GM19023 (cell line): ENCODE data around the gene FETUB.
"Not testable (repeated sequence)": the region's sequence is repeated elsewhere in the genome, so short reads cannot be mapped to it uniquely, and the experiment has no call there.

Source experiments
- ATAC-seq: cut with Tn5 transposase; IDR thresholded peaks from one replicate; pipeline ENCODE4 v1.9.1; 2021; ENCODE audit warnings: mild to moderate bottlenecking, moderate library complexity; ENCODE audit not compliant: unreplicated experiment

FETUB gene

DNA sequence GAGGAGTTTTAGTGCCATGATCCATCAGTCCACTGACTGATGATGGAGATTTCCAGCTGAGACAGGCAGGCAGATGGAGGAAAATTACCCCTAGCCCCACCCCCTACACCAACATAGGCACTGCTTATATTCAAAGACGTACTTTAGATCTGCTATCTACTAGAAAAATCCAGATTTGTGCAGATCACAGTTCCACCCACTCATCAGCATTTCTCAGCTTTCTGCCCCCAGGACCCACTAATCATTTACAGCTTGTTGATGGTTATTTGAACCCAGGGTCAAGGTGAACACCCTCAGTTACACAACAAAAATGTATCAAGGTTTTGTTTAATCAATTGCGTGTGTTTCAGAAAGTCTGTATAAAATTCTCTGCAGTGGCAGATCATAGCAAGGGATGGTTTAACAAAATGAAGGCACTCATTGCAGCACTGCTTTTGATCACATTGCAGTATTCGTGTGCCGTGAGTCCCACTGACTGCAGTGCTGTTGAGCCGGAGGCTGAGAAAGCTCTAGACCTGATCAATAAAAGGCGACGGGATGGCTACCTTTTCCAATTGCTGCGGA is 25.5 kb downstream of the FETUB start, which contains the start of gene HRG:
Gene HRG (plus strand): TSS at position 390 of the 564 bp plus-strand sequence. CDS start 18 bp downstream, at position 408.
- no peak for ATAC-seq

- ATAC-seq = no peak
Measured at GRCh38 chr3:186668426-186668825, 28.2 kb downstream of the FETUB start.

GRCh38 chr3:186669378-186670084 is 29.3 kb downstream of the FETUB start:
- no peak for ATAC-seq

GRCh38 chr3:186670155-186670554 is 30.0 kb downstream of the FETUB start:
- ATAC-seq = no peak

DNA sequence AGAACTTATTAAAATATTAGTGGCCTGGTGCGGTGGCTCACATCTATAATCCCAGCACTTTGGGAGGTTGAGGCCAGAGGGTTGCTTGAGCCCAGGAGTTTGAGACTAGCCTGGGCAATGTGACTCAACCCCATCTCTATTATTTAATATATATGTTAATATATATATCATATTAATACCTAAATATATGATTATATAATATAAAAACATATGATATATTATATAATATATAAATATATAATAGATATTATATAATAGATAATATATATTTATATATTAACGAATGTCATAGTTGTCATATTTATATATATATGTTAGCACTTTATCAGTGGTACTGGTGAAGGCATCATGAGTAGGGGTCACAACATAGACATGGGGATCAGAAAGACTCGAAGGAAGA is 30.9 kb downstream of the FETUB start:
- ATAC-seq = no peak

DNA sequence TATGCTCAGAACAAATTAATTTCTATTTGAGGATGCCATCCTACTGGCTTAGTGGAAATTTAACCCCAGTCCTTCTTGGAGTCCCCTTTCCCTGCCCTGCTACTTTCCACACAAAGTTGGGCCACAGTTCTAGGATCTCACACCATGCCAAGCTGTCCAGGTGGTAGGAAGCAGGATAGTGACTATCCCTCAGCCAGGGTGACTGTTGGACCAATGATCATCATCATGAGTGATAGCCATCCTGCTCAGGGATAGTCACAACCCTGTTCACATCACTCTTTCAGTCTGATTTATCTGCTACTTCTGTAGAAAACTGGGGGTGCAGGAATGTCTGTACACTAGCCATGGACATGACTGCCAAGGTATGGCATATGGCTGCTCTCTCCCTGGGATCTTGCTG is 38.4 kb downstream of the FETUB start:
- ATAC-seq = no peak

DNA sequence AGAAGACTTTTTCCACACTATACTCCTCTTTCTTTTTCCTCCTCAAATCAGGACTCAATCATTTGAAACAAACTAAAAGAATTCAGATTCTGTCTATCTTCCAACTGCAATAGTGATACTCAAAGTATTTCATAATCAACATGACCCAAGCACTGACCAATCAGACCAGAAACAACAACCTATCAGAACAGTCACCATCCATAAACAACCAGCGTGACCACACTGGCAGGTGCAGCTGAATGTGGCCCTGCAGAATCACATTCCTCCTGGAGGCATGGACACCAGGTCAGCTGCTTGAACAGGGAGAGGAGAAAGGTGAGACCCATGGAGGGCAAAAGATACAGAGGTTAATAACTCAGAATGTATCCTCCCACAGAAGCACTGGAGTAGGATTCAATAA is 39.0 kb downstream of the FETUB start:
- ATAC-seq = no peak

DNA sequence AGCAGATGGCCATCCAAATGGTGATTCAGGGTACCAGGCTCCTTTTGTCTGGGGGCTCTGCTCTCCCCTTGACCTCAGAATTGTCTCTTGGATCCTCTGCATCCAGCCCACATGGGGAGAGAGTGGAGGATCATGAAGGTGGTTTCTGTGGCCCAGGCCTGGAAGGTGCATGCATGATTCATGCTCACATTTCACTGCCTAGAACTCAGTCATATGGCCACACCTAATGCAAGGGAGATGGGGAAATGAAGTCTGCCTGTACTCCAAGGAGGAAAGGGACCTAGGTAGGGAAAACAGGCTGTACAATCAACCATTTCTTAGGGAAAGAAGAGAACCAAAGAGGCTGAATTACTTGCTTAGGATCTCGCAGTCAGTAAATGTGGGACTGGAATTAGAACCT is 40.7 kb downstream of the FETUB start:
- no peak for ATAC-seq

GRCh38 chr3:186682812-186683211 is 42.6 kb downstream of the FETUB start:
- no peak for ATAC-seq

DNA sequence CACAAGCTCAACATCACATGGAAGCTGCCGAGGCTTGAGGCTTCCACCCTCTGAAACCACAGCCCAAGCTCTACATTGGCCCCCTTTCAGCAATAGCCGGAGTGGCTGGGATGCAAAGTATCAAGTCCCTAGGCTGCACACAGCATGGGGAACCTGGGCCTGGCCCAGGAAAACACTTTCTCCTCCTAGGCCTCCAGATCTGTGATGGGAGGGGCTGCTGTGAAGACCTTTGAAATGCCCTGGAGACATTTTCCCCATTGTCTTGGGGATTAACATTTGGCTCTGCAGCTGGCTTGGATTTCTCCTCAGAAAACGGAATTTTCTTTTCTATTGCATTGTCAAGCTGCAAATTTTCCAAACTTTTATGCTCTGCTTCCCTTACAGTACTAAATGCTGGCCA is 43.8 kb downstream of the FETUB start:
- ATAC-seq = no peak

GRCh38 chr3:186686475-186686874 is 46.3 kb downstream of the FETUB start:
- ATAC-seq = not testable (repeated sequence)

DNA sequence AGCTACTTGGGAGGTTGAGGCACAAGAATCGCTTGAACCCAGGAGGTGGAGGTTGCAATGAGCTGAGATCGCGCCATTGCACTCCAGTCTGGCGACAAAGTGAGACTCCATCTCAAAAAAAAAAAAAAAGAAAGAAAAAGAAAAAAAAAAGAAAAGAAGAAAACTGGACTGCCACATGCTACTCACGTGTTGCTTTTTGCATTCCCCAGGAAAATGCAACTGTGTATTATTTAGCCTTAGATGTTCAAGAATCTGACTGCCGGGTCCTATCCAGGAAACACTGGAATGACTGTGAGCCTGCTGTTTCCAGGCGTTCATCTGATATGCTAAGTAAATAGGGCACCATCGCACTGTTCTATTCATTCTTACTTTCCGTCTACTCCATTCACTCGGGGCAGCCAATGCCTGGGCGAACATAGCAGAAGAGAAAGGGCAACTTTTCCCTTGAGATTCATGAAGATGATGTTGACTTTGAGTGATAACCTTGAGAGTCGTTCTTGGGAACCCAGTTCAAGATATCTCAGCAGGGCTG is 47.0 kb downstream of the FETUB start:
- ATAC-seq = no peak

- not testable (repeated sequence) for ATAC-seq
Measured at GRCh38 chr3:186690304-186690703, 50.1 kb downstream of the FETUB start.

GRCh38 chr3:186691676-186692075 is 51.5 kb downstream of the FETUB start:
- no peak for ATAC-seq

DNA sequence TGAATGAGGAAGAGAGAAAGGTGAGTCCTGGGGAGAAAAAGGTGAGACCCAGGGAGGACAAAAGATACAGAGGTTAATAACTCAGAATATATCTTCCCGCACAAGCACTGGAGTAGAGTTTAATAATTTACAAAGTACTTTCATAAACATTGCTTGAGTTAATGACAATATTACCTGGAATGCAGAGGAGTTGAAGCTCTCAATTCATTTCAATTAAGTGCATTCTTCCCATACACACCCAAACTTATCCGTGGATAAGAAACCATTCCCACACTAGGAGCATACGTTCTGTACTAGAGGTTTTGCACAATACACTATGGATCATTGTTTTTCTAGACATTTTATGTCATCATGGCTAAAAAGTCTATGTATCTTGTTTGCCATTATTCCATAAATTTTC is 53.6 kb downstream of the FETUB start:
- no peak for ATAC-seq

DNA sequence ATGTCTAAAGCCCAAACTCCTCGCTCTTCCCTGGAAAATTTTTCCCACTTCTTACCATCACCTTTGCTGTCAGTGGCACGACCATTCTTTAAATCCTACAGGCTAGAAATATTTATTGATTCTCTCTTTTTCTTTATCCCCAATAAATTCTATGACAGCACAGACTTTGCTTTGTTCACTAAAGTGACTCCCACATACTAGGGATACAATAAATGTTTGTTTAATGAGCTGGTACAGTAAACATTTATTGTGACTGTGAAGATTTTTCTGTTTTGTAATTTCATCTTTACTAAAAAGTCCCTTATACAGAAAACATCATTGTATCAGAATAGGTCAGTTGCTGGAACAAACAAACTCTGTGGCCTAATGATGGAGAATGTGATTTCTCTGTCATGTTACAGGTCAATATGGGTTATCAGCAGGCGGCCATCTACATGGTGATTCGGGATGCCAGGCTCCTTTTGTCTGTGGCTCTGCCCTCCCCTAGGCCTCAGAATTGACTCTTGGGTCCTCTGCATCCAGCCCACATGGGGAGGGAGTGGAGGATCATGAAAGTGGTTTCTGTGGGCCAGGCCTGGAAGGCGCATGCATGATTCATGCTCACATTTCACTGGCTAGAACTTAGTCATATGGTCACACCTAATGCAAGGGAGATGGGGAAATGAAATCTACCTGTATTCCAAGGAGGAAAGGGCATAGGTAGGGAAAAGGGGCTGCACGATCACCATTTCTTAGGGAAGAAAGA is 54.3 kb downstream of the FETUB start:
- no peak for ATAC-seq

DNA sequence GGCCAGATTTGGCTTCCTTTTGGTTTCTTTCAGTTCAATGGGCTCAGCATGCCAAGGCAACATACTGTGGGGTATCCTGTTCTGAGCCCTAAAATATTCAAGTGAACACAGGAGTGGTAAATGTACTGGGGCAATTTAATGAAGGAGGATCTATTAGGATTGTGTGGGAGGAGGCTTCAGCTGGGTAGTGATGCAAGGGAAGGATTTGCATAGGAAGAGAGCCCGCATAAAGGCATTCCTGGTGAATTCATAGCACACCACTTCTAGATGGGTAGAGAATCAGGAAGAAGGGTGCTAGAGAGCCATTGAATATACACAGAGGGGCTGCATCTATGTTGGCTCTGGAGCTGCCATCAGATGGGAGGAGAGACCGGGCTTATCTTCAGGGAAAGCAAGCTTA is 56.3 kb downstream of the FETUB start:
- ATAC-seq = no peak

- no peak for ATAC-seq
Measured at GRCh38 chr3:186697510-186697909, 57.3 kb downstream of the FETUB start.

GRCh38 chr3:186700267-186700666 is 60.1 kb downstream of the FETUB start:
- no peak for ATAC-seq

- ATAC-seq = not testable (repeated sequence)
Measured at GRCh38 chr3:186702451-186702850, 62.3 kb downstream of the FETUB start.
